Measurements from ENCODE around the gene CERS5.
"Not testable (repeated sequence)": the region's sequence is repeated elsewhere in the genome, so short reads cannot be mapped to it uniquely, and the experiment has no call there.

- TF ChIP-seq POLR2A, CTCF, POLR2AphosphoS5 (IDR thresholded peaks at IDR 0.05): not testable (repeated sequence)
Measured at GRCh38 chr12:50148011-50148410, 19.2 kb downstream of the CERS5 start.

Measured in prostate gland (tissue), 2 donors.